SK-N-SH (cell line): Measurements from ENCODE around the gene BNC2. TPM values are rescaled to one million over a fixed set of nuclear protein-coding genes. Genes with fewer than 3 reads are reported as not detected.

Experiments used
- CTCF ChIA-PET: fragments of 300-600, 350-600 bp; formaldehyde crosslinking; extraction: SDS; loops from one replicate; lab custom pipeline; 2021; lab: Yijun Ruan, JAX
- POLR2A ChIA-PET: fragments of 350-600 bp; sonication (Branson Sonifier 250); formaldehyde crosslinking; extraction: SDS; loops from one replicate; lab custom pipeline; 2020; ENCODE audit warnings: antibody characterized with exemption, inconsistent platforms; lab: Yijun Ruan, JAX
- DNase-seq: peaks from one replicate; pipeline ENCODE4 v3.0.0; 2012
- H2AFZ ChIP-seq: fragments of 200-600 bp; sonication (generic); 2 replicates; pipeline ENCODE4 v1.8.1; 2016; ENCODE audit warnings: antibody characterized with exemption, mild to moderate bottlenecking, low read depth
- H3F3A ChIP-seq: fragments of 200-600 bp; sonication (generic); replicated peaks from 2 replicates; pipeline ENCODE3; 2016; ENCODE audit warnings: antibody characterized with exemption, mild to moderate bottlenecking; ENCODE audit not compliant: insufficient read depth
- H3K27ac ChIP-seq, 2 experiments: fragments of 200-500 bp in 1 of 2; fragments of 200-600 bp in 1 of 2; sonication (Bioruptor generic) in 1 of 2; sonication (generic), shearing (Covaris generic) in 1 of 2; 2 replicates each; pipeline versions ENCODE4 v1.5.1 to v1.6.1; 2014 to 2016; ENCODE audit warnings: low read depth in 2 of 2, inconsistent platforms in 1 of 2, low read length in 1 of 2, mild to moderate bottlenecking in 1 of 2, mixed read lengths in 1 of 2
- H3K27me3 ChIP-seq: fragments of 200-600 bp; sonication (generic), shearing (Covaris generic); 2 replicates; pipeline ENCODE4 v1.6.1; 2016; ENCODE audit warnings: mixed run types; ENCODE audit not compliant: insufficient read depth
- H3K36me3 ChIP-seq, 2 experiments: fragments of 200-500 bp in 1 of 2; fragments of 200-600 bp in 1 of 2; sonication (Bioruptor generic) in 1 of 2; sonication (generic) in 1 of 2; replicated peaks in 1 of 2; 2 replicates each; pipeline versions ENCODE3 to v1.5.1; 2014 to 2016; ENCODE audit warnings: low read length in 1 of 2, mild to moderate bottlenecking in 1 of 2; ENCODE audit not compliant: insufficient read depth in 2 of 2, control insufficient read depth in 1 of 2
- H3K4me1 ChIP-seq, 2 experiments: fragments of 200-500 bp in 1 of 2; fragments of 200-600 bp in 1 of 2; sonication (Bioruptor generic) in 1 of 2; sonication (generic), shearing (Covaris generic) in 1 of 2; 2 replicates each; pipeline versions ENCODE4 v1.5.1 to v1.6.1; 2014 to 2016; ENCODE audit warnings: low read depth in 1 of 2, low read length in 1 of 2, mixed run types in 1 of 2; ENCODE audit not compliant: insufficient read depth in 2 of 2, control insufficient read depth in 1 of 2
- H3K4me2 ChIP-seq: fragments of 200-600 bp; sonication (generic), shearing (Covaris generic); 2 replicates; pipeline ENCODE4 v1.6.1; 2017; ENCODE audit warnings: mixed run types
- H3K4me3 ChIP-seq, 2 experiments: fragments of 200-500 bp in 1 of 2; fragments of 200-600 bp in 1 of 2; sonication (Bioruptor generic) in 1 of 2; sonication (generic), shearing (Covaris generic) in 1 of 2; 2 replicates each; pipeline versions ENCODE4 v1.5.1 to v1.8.1; 2014 to 2016; ENCODE audit warnings: low read depth in 2 of 2, inconsistent platforms in 1 of 2, low read length in 1 of 2, mild to moderate bottlenecking in 1 of 2, mixed read lengths in 1 of 2, moderate library complexity in 1 of 2
- H3K79me2 ChIP-seq: fragments of 200-600 bp; sonication (generic); 2 replicates; pipeline ENCODE4 v1.8.1; 2017; ENCODE audit warnings: mild to moderate bottlenecking; ENCODE audit not compliant: insufficient read depth
- H3K9ac ChIP-seq: fragments of 200-600 bp; sonication (generic); 2 replicates; pipeline ENCODE4 v1.6.1; 2017; ENCODE audit warnings: mixed run types
- H3K9me2 ChIP-seq: fragments of 200-600 bp; sonication (generic); 2 replicates; pipeline ENCODE4 v1.6.1; 2017; ENCODE audit warnings: mixed run types
- H3K9me3 ChIP-seq: fragments of 200-600 bp; sonication (generic); 2 replicates; pipeline ENCODE4 v1.6.1; 2017; ENCODE audit warnings: mixed run types, mild to moderate bottlenecking, moderate library complexity
- H4K20me1 ChIP-seq: fragments of 200-600 bp; sonication (generic); 2 replicates; pipeline ENCODE4 v1.6.1; 2017; ENCODE audit warnings: mild to moderate bottlenecking, mixed run types; ENCODE audit not compliant: insufficient read depth
- CTCF ChIP-seq: fragments of 200-600 bp; sonication (generic); IDR thresholded peaks from 2 replicates; pipeline ENCODE4 v1.6.1; 2017; ENCODE audit warnings: antibody characterized with exemption, mild to moderate bottlenecking, moderate library complexity
- EP300 ChIP-seq, 2 experiments: IDR thresholded peaks; 2 replicates each; pipeline versions ENCODE4 v1.4.0 to v1.6.1; 2012; ENCODE audit warnings: borderline replicate concordance in 1 of 2, low read depth in 1 of 2, low read length in 1 of 2
- GABPA ChIP-seq: IDR thresholded peaks from 2 replicates; pipeline ENCODE4 v1.4.0; 2012; ENCODE audit warnings: low read depth, mild to moderate bottlenecking
- GATA2 ChIP-seq: sonication (generic); formaldehyde crosslinking; IDR thresholded peaks from 2 replicates; pipeline ENCODE4 v1.5.0; 2020; ENCODE audit warnings: mild to moderate bottlenecking, missing genetic modification reagents
- IRF3 ChIP-seq: fragments of 150-350 bp; IDR thresholded peaks from 2 replicates; pipeline ENCODE4 v1.6.1; 2016; ENCODE audit warnings: mild to moderate bottlenecking, low read depth, low read length
- JUND ChIP-seq: IDR thresholded peaks from 2 replicates; pipeline ENCODE4 v1.4.0; 2012
- MAX ChIP-seq: IDR thresholded peaks from 2 replicates; pipeline ENCODE4 v1.4.0; 2012; ENCODE audit warnings: low read depth
- MEF2A ChIP-seq: IDR thresholded peaks from 2 replicates; pipeline ENCODE4 v1.4.0; 2012; ENCODE audit warnings: low read depth, borderline replicate concordance
- MXI1 ChIP-seq: IDR thresholded peaks from 2 replicates; pipeline ENCODE4 v1.6.1; 2012; ENCODE audit warnings: mild to moderate bottlenecking, low read depth, low read length, improper control_type of control experiment
- NFIC ChIP-seq: IDR thresholded peaks from 2 replicates; pipeline ENCODE4 v1.4.0; 2012; ENCODE audit warnings: borderline replicate concordance
- POLR2AphosphoS5 ChIP-seq: IDR thresholded peaks from 2 replicates; pipeline ENCODE4 v1.6.1; 2012; ENCODE audit warnings: low read depth, low read length
- RAD21 ChIP-seq: IDR thresholded peaks from 2 replicates; pipeline ENCODE4 v1.6.1; 2012; ENCODE audit warnings: mild to moderate bottlenecking, low read length
- RCOR1 ChIP-seq: fragments of 150-350 bp; IDR thresholded peaks from 2 replicates; pipeline ENCODE4 v1.6.1; 2017; ENCODE audit warnings: antibody characterized with exemption, low read length
- RFX5 ChIP-seq: IDR thresholded peaks from 2 replicates; pipeline ENCODE4 v1.6.1; 2012; ENCODE audit warnings: mild to moderate bottlenecking, improper control_type of control experiment, low read length
- SIN3A ChIP-seq: IDR thresholded peaks from 2 replicates; pipeline ENCODE4 v1.6.1; 2012; ENCODE audit warnings: low read depth, mild to moderate bottlenecking, low read length, moderate library complexity, borderline replicate concordance
- SMC3 ChIP-seq: IDR thresholded peaks from 2 replicates; pipeline ENCODE4 v1.6.1; 2012; ENCODE audit warnings: low read depth, low read length, improper control_type of control experiment
- TAF1 ChIP-seq: IDR thresholded peaks from 2 replicates; pipeline ENCODE4 v1.6.1; 2012; ENCODE audit warnings: low read depth, mild to moderate bottlenecking, low read length, moderate library complexity, borderline replicate concordance
- YY1 ChIP-seq: IDR thresholded peaks from 2 replicates; pipeline ENCODE4 v1.4.0; 2012; ENCODE audit warnings: low read depth, mild to moderate bottlenecking
- ZBTB33 ChIP-seq: IDR thresholded peaks from 2 replicates; pipeline ENCODE4 v1.4.0; 2012; ENCODE audit warnings: low read depth, borderline replicate concordance
- WGBS: methylation state at CpG from one replicate; pipeline ENCODE4 v1.1.6; 2017; ENCODE audit warnings: low lambda C conversion rate; 5-methylcytosine and 5-hydroxymethylcytosine counted together
- polyA plus RNA-seq, 3 experiments: library from polyadenylated mRNA; depleted of rRNA; stranded (reverse); fragments of >200 nt; gene quantifications; 2 replicates each; pipeline ENCODE4 v1.2.3, GENCODE V29; 2012

The BNC2 gene
- polyA plus RNA-seq, 1 of the 3 experiments (the other 2 are of a cell fraction): 8.8 TPM

GRCh38 chr9:16618524-16618923 lies 251.9 kb downstream of the BNC2 start:
- Histone ChIP-seq H3K9me3 (no peaks in the 10 kb centered on the region), H3K4me2 (no peak overlapping the region), H3K9ac (no peak overlapping the region), H3K79me2 (peaks cover 16% of the 10 kb centered on the region), H3F3A (no peaks in the 10 kb centered on the region), H3K4me3 (no peak overlapping the region), H3K4me1 (peaks cover 0 to 4% of the 10 kb centered on the region in 2 experiments; a peak in 2 of 4 replicates), H3K36me3 (no peaks in the 10 kb centered on the region), H3K27me3 (no peaks in the 10 kb centered on the region), H3K9me2 (no peaks in the 10 kb centered on the region), H4K20me1 (no peaks in the 10 kb centered on the region), H3K27ac (no peak overlapping the region), H2AFZ (no peak overlapping the region)
- TF ChIP-seq NFIC: no peak
- TF ChIP-seq GABPA: no peak
- no peak for TF ChIP-seq SIN3A
- no peak for TF ChIP-seq MAX
- no peak for TF ChIP-seq SMC3
- no peak for TF ChIP-seq MEF2A
- TF ChIP-seq CTCF: no peak
- TF ChIP-seq EP300 (IDR thresholded peaks at IDR 0.05; ENCODE audit: borderline replicate concordance in 1 of 2, low read depth in 1 of 2, low read length in 1 of 2): no peak
- no peak for TF ChIP-seq TAF1
- no peak for TF ChIP-seq RFX5
- no peak for TF ChIP-seq GATA2 (CRISPR knock-in tag)
- no peak for TF ChIP-seq RCOR1
- TF ChIP-seq IRF3: no peak
- no peak for TF ChIP-seq YY1
- no peak for TF ChIP-seq ZBTB33
- TF ChIP-seq POLR2AphosphoS5: no peak
- TF ChIP-seq MXI1: no peak
- no peak for TF ChIP-seq RAD21
- no peak for TF ChIP-seq JUND
- POLR2A ChIA-PET: no interaction called here
- CTCF ChIA-PET: no interaction called here
- WGBS: 93% methylated on average over 3 of the region's 3 CpGs
- DNase-seq: no peak
